GM19193 (cell line): ENCODE results near the gene CCDC102A.
A peak's percentile ranks its signal among the peaks of the same experiment; 100 is the strongest.

Source experiments
- POLR2A ChIP-seq: IDR thresholded peaks from 4 replicates; pipeline ENCODE4 v1.6.1; 2011; ENCODE audit not compliant: insufficient read depth, insufficient read length; ENCODE audit errors: extremely low read depth

CCDC102A gene

DNA sequence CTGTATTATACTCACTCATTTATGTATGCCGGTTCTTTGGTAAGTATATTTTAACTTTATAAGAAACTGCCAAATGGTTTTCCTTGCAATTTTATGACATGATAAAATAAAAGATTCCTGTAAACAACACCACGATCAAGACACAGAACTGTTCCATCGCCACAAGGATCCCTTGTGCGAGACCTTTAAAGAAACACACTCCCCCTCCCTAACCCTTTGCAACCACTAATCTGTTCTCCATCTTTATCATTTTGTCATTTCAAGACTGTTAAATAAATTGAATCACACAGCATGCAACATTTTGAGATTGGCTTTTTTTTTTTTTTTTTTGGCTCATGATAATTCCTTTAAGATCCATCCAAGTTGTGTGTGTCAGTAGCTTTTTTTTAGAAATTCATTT lies 12.0 kb upstream of the CCDC102A start:
- TF ChIP-seq POLR2A, result no peak

DNA sequence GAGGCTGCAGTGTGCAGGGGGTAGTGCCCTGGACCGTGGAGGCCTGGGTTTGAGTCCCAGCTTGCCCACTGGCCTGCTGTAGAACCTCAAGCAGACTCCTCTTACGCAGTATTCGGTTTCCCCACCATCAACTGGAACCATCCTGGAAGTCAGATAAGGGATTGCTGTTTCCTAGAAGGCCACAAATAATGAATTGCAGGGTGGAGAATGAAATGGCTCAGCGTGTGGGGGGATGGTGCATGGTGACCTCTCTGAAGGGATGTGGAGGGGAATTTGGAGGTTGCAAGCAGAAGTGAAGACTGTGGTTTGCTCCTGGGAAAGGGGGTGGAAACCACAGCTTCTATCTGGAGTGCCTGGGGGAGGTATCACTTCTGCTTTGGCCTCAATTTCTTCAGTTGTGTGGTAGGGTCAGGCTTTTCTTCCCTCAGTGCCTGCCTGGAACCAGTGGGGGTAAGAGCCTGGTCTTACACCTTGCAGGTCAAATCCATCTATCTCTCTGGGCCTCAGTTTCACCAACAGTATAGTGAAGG lies 7.8 kb upstream of the CCDC102A start:
- peak; percentile 69 for TF ChIP-seq POLR2A

DNA sequence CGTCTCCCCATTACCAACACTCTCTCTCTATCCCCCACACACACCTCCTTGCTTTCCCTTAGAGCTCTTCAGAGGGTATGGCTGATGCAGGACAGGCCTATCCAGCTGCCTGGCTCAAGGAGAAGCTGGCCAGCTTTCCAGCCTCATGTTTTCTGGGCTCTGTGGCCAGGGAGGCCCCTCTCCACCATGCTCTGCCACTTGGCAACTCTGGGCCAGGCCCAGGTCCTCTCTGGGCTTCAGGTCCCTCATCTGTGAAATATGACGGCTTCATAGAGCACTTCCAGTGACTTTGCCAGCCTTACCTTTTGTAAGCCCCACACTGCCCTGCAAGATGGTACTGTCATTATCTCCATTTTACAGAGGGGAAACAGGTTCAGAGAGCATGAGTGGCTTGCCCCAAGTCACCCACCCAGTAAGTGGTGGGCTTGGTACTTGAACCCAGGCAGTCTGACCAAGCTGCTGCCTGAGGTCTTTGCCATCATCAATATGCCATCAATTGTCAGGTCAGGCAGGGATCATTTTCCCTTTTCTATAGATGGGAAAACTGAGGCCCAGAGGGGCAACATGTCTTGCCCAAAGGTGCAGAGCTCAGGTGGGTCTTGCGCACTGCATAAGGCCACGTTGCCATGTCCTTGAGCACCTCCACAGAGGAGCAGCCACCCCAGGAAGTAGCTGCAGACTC lies 5.5 kb upstream of the CCDC102A start:
- no peak for TF ChIP-seq POLR2A

DNA sequence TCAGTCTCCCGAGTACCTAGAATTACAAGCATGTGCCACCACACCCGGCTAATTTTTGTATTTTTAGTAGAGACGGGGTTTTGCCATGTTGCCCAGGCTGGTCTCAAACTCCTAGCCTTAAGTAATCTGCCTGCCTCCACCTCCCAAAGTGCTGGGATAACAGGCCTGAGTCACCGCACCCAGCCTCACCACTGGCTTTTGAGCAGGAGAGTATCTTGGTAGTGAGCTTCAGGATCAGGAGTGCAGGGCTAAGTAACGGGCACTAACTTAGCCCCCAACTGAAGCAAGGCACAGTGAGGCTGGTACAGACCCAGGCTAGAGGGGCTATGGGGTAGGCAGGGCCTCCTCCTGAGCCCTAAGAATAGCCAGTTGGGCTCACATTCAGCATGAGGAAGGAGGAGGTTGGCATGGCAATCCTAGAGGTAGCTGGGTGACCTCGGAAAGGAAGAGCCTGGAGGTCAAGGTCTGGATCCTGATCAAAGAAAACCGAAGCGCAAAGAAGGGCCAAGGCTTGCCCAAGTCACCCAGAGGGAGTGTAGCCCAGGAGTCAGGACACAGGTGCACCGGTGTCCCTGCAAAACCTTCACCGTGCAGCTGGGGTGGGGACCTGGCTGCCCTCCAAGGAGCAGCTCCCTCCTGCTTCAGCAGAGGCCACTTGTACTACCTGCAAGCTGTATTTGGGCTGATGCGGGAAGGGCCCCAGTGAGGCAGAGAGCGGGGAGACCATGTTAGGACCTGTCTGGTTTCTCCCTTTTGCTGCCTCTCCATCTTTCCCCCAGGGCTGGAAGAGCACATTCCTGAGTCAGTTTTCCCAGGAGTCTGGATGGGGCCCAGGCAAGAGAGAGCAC lies 4.8 kb upstream of the CCDC102A start:
- no peak for TF ChIP-seq POLR2A

DNA sequence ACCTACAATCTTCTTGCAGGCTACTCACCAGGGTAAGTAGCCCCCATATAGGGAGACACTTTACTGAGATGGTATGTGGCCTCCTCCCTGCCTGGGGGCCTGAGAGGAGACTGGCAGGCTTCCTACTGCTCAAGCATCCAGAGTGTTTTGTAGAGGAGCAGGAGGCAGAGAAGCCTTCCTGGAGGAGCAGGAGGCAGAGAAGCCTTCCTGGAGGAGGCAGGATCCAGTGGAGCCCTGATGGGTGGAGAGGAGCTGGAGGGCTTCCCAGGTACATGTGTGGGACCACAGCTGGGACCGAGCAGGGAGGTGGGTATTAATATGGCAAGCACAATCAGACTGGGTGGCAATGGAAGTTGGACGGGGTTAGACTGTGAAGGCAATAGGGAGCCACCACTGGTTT lies 4.0 kb upstream of the CCDC102A start:
- TF ChIP-seq POLR2A, result no peak

DNA sequence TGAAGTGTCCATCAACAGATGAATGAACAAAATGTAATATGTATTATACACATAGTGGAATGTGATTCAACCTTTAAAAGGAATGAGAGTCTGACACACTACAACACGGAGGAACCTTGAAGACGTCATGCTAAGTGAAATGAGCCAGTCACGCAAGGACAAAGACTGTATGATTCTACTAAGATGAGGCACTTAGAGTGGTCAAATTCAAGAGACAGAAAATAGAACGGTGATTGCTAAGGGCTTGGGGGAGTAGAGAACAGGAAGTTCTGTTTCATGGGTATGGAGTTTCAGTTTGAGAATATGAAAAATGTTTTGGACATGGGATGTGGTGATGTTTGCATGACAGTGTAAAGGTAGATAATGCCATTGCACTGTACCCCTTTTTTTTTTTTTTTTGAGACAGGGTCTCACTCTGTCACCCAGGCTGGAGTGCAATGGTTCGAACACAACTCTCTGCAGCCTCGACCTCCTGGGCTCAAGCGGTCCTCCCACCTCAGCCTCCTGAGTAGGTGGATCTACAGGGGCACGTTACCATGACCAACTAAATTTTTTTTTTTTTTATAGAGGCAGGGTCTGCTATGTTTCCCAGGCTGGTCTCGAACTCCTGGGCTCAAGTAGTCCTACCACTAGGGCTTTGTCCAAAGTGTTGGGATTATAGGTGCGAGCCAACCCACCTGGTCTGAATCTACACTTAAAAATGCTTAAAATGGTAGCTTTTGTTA lies 2.9 kb upstream of the CCDC102A start:
- no peak for TF ChIP-seq POLR2A

DNA sequence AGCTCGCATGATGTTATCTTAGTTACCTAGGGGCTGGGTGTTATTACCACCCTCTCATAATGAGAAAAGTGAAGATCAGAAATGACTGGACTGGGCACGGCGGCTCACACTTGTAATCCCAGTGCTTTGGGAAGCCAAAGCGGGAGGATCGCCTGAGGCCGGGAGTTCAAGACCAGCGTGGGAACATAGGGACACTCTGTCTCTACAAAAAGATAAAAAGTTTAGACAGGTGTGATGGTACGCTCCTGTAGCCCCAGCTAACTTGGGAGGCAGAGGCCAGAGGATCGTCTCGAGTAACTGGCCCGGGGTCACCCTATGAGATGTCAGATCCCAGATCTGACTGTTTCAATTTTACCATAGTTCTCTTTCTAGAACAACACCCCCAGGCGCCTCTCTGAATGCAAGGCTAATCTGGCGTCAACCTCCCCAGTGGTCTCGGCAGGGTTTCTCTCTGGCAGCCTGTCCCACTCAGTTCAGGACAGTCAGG lies 1.9 kb upstream of the CCDC102A start:
- TF ChIP-seq POLR2A, result no peak

DNA sequence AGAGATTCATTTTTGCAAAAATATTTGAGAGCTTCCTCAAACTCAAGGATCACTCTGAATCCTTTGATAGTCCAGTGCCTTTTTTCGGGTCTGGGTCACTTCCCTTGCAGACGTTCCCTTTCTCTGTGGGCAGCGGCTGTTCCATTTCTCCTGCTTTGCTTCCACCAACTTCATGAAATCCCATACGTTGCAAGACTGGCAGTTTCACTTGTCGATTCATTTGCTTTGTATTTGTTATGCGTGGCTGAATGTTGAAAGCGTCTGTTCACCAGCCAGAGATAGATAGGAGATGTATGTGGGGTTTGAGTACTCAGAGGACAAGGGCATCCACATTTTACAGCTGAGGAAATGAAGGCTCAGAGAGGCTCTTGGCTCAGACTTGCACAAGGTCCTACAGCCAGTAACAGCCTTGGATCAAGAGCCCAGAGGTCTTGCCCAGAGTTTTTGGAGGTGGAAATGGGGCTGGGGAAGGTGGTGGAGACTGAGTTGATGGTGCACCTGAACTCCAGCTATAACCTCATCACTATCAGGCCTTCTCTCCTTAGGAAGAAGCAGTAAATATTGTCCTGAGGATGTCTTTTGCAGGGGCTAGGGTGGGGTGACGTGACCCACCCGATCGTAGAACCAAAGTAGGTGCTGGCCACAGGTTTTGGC lies 1.3 kb upstream of the CCDC102A start:
- TF ChIP-seq POLR2A, result no peak

DNA sequence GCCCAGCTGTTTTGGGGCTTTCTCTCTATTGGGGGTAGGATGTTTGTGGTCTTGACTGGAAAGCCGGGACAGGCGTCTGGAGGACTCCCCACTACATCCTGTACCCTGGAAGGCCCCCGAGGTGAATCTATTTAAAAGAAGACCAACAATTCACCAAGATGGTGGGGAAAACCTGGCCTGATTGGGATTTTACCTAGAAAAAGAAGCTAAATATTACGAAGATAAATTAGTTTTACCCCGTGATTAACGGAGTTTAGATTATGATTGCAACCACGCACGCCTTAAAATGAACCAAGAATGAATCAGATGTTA lies 779 bp upstream of the CCDC102A start:
- no peak for TF ChIP-seq POLR2A

DNA sequence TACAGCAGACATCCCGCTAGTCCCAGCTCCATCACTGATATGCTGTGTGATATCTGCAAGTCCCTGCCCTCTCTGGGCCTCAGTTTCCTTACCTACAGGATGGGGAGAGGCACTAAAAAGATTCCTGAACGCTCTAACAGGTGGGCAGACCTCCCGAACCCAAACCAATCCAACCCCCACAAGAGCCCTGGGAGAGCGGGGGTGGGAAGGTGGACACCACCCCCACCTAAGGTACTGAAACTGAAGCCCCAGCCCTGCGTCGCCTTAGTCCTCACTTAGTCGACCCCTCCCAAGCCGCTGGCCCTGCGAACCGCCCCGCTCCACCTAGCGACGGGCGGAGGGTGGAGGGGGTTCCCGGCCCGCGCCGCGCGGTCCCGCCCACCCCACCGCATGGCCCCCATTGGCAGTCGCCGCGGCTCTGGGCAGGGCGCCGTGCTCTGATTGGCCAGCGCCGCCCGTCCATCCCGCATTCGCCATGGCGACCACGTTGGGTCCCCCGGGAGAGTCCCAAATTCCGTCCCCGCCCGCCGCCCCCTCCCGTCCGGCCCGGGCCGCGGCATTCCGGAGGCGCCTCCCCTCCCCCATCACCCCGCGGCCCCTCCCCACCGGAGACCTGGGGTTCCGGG lies 578 bp downstream of the CCDC102A start:
- TF ChIP-seq POLR2A, result no peak

DNA sequence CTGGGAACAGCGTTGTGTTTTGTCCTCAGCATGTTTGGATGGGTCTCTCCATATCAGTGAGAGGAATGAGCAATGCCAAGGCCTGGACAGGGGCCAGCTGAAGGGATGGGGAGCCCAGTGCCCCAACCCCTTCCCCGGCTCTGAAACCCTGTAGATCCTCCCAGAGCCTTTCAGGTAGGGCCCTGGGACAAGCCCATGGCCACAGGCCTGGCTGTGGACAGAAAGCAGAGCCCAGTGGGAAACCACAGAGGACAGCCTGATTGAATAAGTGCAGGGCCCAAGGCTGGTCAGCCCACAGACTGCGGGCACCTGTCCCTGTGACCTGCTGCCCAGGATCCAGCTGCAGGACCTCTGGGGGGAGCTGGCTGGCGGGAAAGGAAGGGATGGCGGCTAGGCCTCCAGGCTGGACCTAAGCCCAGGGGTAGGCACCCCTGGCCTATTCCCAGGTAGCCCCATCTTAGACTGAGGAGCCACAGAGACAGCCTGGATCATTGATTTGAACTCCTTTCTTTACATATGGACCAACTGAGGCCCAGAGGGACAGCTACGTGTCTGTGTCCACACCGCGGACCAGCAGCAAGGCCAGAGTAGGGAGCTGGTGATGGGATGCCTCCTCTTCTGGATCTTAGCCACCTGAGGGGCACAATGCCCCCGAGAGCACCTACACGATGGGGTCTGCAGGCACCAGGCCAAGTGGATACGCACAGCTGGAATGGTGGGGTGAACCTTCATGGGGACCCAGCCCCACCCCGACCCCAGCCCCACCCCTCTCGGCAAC lies 1.3 kb downstream of the CCDC102A start:
- no peak for TF ChIP-seq POLR2A

DNA sequence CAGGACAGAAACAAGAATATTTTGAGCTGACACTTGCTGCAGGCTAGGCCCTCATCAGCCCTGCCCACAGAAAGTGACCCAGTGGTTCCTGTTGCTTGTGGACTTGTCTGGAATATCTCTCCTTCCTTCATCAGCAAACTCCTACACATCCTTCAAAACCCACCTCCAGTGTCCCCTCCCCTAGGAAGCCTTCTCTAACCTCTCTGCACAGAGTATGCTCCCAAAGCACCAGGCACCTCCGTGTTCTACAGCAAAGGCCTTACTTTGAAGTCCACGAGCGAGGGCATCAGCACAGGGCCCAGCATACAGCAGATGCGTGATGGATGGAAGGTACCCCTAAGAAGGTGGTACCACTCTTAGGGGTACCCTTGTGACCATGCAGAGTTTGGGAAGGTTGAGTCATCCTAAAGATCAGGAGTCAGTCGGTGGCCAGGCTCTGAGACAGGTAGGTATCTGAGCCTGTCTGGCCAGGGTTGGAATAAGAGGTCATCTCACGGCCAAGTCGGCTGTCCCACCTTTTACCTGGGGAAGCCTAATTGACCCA lies 2.0 kb downstream of the CCDC102A start:
- no peak for TF ChIP-seq POLR2A

DNA sequence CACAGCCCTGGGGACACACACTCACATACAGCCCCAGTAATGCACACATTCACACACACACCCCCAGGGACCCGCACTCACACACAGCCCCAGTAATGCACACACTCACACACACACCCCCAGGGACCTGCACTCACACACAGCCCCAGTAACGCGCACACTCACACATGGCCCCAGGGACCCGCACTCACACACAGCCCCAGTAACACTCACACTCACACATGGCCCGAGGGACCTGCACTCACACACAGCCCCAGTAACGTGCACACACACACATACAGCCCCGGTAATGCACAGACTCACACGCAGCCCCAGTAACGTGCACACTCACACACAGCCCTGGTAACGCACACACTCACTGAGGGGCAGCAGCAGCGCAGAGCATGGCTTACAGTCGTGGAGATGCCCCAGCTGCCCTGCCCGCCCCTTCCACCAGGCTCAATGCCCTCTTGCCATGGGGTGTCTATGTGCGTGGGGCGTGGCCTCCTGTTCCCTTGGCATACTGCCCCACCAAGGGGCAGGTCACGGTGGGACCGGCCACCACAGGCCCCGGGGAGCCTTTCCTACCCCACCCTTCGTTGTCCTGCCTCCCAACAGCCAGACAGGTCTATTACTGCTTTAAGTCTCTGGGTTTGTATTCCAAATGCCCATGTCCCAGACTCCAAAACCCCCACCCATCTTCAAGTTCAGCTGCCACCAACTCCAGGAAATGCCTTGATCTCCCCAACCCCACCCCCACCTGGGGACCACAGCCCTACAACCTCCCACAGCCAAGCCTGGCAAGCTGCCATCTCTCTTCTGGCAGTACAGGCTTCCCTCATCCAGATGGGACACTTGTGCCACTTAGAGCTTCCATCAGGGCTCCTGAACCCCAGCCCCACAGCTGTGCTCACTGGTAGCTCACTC lies 2.7 kb downstream of the CCDC102A start:
- no peak for TF ChIP-seq POLR2A

DNA sequence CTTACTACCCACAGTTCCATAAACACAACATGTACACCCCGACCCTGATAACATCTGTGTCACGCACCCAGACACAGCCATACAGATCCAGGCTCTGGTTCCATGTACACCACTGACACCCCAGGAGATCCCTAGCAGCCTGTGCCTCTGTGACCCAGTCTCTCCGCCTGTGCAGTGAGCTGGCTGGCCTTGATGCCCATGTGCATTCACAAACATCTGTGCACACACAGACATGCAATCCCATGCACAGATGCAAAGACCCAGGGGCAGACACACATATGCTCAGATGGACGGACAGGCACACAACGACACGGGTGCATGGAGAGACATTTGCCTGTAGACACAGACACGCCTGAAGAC lies 4.1 kb downstream of the CCDC102A start:
- TF ChIP-seq POLR2A, result no peak
